Neural progenitor cell (in vitro differentiated cells): ENCODE results near the gene DYSF.

Source experiments
- CTCF ChIP-seq: fragments of 200-600 bp; sonication (generic); IDR thresholded peaks from 2 replicates; pipeline ENCODE4 v1.5.1; 2017; ENCODE audit warnings: antibody characterized with exemption, mild to moderate bottlenecking
- EZH2 ChIP-seq: fragments of 200-600 bp; sonication (generic); IDR thresholded peaks from 2 replicates; pipeline ENCODE4 v1.6.1; 2017; ENCODE audit warnings: antibody characterized with exemption, mild to moderate bottlenecking, moderate library complexity

- TF ChIP-seq CTCF, result no peak
- no peak for TF ChIP-seq EZH2
Measured at GRCh38 chr2:71555798-71556454, 102.6 kb downstream of the DYSF start.
